Trophoblast cell (in vitro differentiated cells and primary cell): ENCODE measurements around the gene DLX6.

Experiments
- DNase-seq, 2 donors: peaks; one replicate each; pipeline ENCODE4 v3.0.0-alpha.2; 2016
- H2AFZ ChIP-seq: 2 replicates; pipeline ENCODE4 v1.6.1; 2013; ENCODE audit warnings: low read length, moderate library complexity, mild to moderate bottlenecking; ENCODE audit not compliant: insufficient read depth, poor library complexity
- H2AK5ac ChIP-seq: 2 replicates; pipeline ENCODE4 v1.6.1; 2013; ENCODE audit warnings: mild to moderate bottlenecking, low read length
- H2BK120ac ChIP-seq: 2 replicates; pipeline ENCODE4 v1.6.1; 2013; ENCODE audit warnings: low read length, mild to moderate bottlenecking, moderate library complexity; ENCODE audit not compliant: insufficient read depth, poor library complexity
- H2BK12ac ChIP-seq: 2 replicates; pipeline ENCODE4 v1.6.1; 2013; ENCODE audit warnings: mild to moderate bottlenecking, low read length, moderate library complexity
- H2BK5ac ChIP-seq: 2 replicates; pipeline ENCODE4 v1.6.1; 2013; ENCODE audit warnings: low read length, low read depth, moderate library complexity, mild to moderate bottlenecking; ENCODE audit not compliant: poor library complexity
- H3K14ac ChIP-seq: 2 replicates; pipeline ENCODE4 v1.6.1; 2013; ENCODE audit warnings: mild to moderate bottlenecking, low read length
- H3K18ac ChIP-seq: 2 replicates; pipeline ENCODE4 v1.6.1; 2013; ENCODE audit warnings: mild to moderate bottlenecking, low read length
- H3K23ac ChIP-seq: 2 replicates; pipeline ENCODE4 v1.6.1; 2013; ENCODE audit warnings: low read length
- H3K27ac ChIP-seq: 2 replicates; pipeline ENCODE4 v1.5.1; 2013; ENCODE audit warnings: low read depth, mild to moderate bottlenecking, inconsistent platforms, low read length, moderate library complexity
- H3K27me3 ChIP-seq: 2 replicates; pipeline ENCODE4 v1.6.1; 2013; ENCODE audit warnings: inconsistent platforms, mild to moderate bottlenecking, low read length, moderate library complexity; ENCODE audit not compliant: insufficient read depth
- H3K36me3 ChIP-seq, 2 experiments: 1 replicate in 1 of 2; 2 replicates in 1 of 2; pipeline ENCODE4 v1.6.1; 2013; ENCODE audit warnings: low read length in 2 of 2, mild to moderate bottlenecking in 2 of 2, moderate library complexity in 1 of 2; ENCODE audit not compliant: insufficient read depth in 2 of 2, control insufficient read depth in 1 of 2
- H3K4ac ChIP-seq: 2 replicates; pipeline ENCODE4 v1.6.1; 2013; ENCODE audit warnings: low read depth, mild to moderate bottlenecking, low read length, moderate library complexity
- H3K4me1 ChIP-seq, 2 experiments: 1 replicate in 1 of 2; 2 replicates in 1 of 2; pipeline ENCODE4 v1.6.1; 2013; ENCODE audit warnings: low read length in 2 of 2, mild to moderate bottlenecking in 2 of 2, moderate library complexity in 1 of 2; ENCODE audit not compliant: insufficient read depth in 2 of 2, control insufficient read depth in 1 of 2
- H3K4me2 ChIP-seq: 2 replicates; pipeline ENCODE4 v1.6.1; 2013; ENCODE audit warnings: inconsistent platforms, mild to moderate bottlenecking, low read length, moderate library complexity
- H3K4me3 ChIP-seq: 2 replicates; pipeline ENCODE4 v1.5.1; 2013; ENCODE audit warnings: mild to moderate bottlenecking, low read depth, low read length, inconsistent platforms
- H3K79me1 ChIP-seq: one replicate; pipeline ENCODE4 v1.6.1; 2013; ENCODE audit warnings: low read length
- H3K79me2 ChIP-seq: 2 replicates; pipeline ENCODE4 v1.6.1; 2013; ENCODE audit warnings: low read length, mild to moderate bottlenecking; ENCODE audit not compliant: control insufficient read depth, insufficient read depth, poor library complexity
- H3K9ac ChIP-seq: 2 replicates; pipeline ENCODE4 v1.6.1; 2013; ENCODE audit warnings: mild to moderate bottlenecking, low read length
- H3K9me3 ChIP-seq: 2 replicates; pipeline ENCODE4 v1.6.1; 2013; ENCODE audit warnings: low read depth, mild to moderate bottlenecking, control low read depth, inconsistent platforms, low read length; ENCODE audit not compliant: insufficient read depth
- H4K12ac ChIP-seq: 2 replicates; pipeline ENCODE4 v1.6.1; 2013; ENCODE audit warnings: low read depth, mild to moderate bottlenecking, low read length, moderate library complexity
- H4K8ac ChIP-seq: 2 replicates; pipeline ENCODE4 v1.6.1; 2013; ENCODE audit warnings: low read depth, mild to moderate bottlenecking, low read length, moderate library complexity
- H4K91ac ChIP-seq: one replicate; pipeline ENCODE4 v1.6.1; 2013; ENCODE audit warnings: low read depth, mild to moderate bottlenecking, low read length, moderate library complexity
- WGBS: extraction: QIAGEN DNeasy Blood & Tissue Kit; methylation state at CpG from one replicate; pipeline ENCODE4 v1.1.7; 2013; ENCODE audit warnings: missing lambda C conversion rate; ENCODE audit not compliant: insufficient read length, insufficient coverage; ENCODE audit errors: extremely low coverage; 5-methylcytosine and 5-hydroxymethylcytosine counted together

DLX6 gene

GRCh38 chr7:97013845-97014134, 8.4 kb downstream of the DLX6 start:
- Histone ChIP-seq H2BK120ac (no peak overlapping the region), H3K9ac (no peak overlapping the region), H3K4me2 (no peak overlapping the region), H3K4me3 (no peak overlapping the region), H3K27ac (no peak overlapping the region), H2AFZ (no peak overlapping the region), H3K27me3 (peaks cover 14% of the 10 kb centered on the region), H2AK5ac (no peak overlapping the region), H3K79me1 (peaks cover 14% of the 10 kb centered on the region), H3K23ac (no peak overlapping the region), H4K8ac (no peak overlapping the region), H4K91ac (no peak overlapping the region), H2BK12ac (no peak overlapping the region), H3K9me3 (no peaks in the 10 kb centered on the region), H3K14ac (no peak overlapping the region), H3K4ac (no peak overlapping the region), H3K18ac (no peak overlapping the region), H4K12ac (no peak overlapping the region), H3K4me1 (peaks cover 13 to 18% of the 10 kb centered on the region in 2 experiments), H2BK5ac (no peak overlapping the region), H3K36me3 (no peaks in the 10 kb centered on the region), H3K79me2 (no peaks in the 10 kb centered on the region)
- DNase-seq, result no peak
- WGBS, result no CpG with 5 or more reads among the region's 1 CpG

GRCh38 chr7:97014145-97014750, 8.9 kb downstream of the DLX6 start:
- H3K27me3 ChIP-seq, result peaks cover 14% of the 10 kb centered on the region

GRCh38 chr7:97015279-97015678, 9.9 kb downstream of the DLX6 start:
- Histone ChIP-seq H3K4me1 (peaks cover 13 to 21% of the 10 kb centered on the region in 2 experiments), H3K4me2 (no peak overlapping the region), H3K79me2 (no peaks in the 10 kb centered on the region), H4K8ac (no peak overlapping the region), H4K91ac (no peak overlapping the region), H3K9ac (no peak overlapping the region), H3K9me3 (no peaks in the 10 kb centered on the region), H3K79me1 (peaks cover 14% of the 10 kb centered on the region), H3K18ac (no peak overlapping the region), H2BK12ac (no peak overlapping the region), H3K4ac (no peak overlapping the region), H2BK120ac (no peak overlapping the region), H3K36me3 (no peaks in the 10 kb centered on the region), H2AK5ac (no peak overlapping the region), H2AFZ (no peak overlapping the region), H2BK5ac (no peak overlapping the region), H3K23ac (no peak overlapping the region), H3K4me3 (no peak overlapping the region), H3K27me3 (peaks cover 14% of the 10 kb centered on the region), H4K12ac (no peak overlapping the region), H3K27ac (no peak overlapping the region), H3K14ac (no peak overlapping the region)
- no peak for DNase-seq
- WGBS, result no CpG with 5 or more reads among the region's 3 CpGs

More at GRCh38 chr7:97014145-97014750, 8.9 kb downstream of the DLX6 start:
- H3K4me1 ChIP-seq, result peaks cover 13 to 21% of the 10 kb centered on the region in 2 experiments
- no peak overlapping the region for H4K12ac ChIP-seq
- H3K18ac ChIP-seq, result no peak overlapping the region
- H2AK5ac ChIP-seq, result no peak overlapping the region
- H3K23ac ChIP-seq, result no peak overlapping the region
- H3K79me2 ChIP-seq, result no peaks in the 10 kb centered on the region
- no peaks in the 10 kb centered on the region for H3K36me3 ChIP-seq
- no peaks in the 10 kb centered on the region for H3K9me3 ChIP-seq
- H3K4me3 ChIP-seq, result no peak overlapping the region
- H3K4me2 ChIP-seq, result no peak overlapping the region
- no peak overlapping the region for H2BK120ac ChIP-seq
- H3K79me1 ChIP-seq, result peaks cover 14% of the 10 kb centered on the region
- no peak overlapping the region for H3K27ac ChIP-seq
- H4K91ac ChIP-seq, result no peak overlapping the region
- DNase-seq, result no peak
- no peak overlapping the region for H2AFZ ChIP-seq
- H2BK12ac ChIP-seq, result no peak overlapping the region
- H3K14ac ChIP-seq, result no peak overlapping the region
- no CpG with 5 or more reads among the region's 5 CpGs for WGBS
- no peak overlapping the region for H3K9ac ChIP-seq
- no peak overlapping the region for H3K4ac ChIP-seq
- no peak overlapping the region for H4K8ac ChIP-seq
- H2BK5ac ChIP-seq, result no peak overlapping the region

- no peak overlapping the region for H3K14ac ChIP-seq
- H2BK5ac ChIP-seq, result no peak overlapping the region
- no peak overlapping the region for H2BK12ac ChIP-seq
- H2AK5ac ChIP-seq, result no peak overlapping the region
- peaks cover 16 to 25% of the 10 kb centered on the region in 2 experiments for H3K4me1 ChIP-seq
- H2AFZ ChIP-seq, result peak overlapping the region; percentile 35
- peak overlapping the region; percentile 79 for H3K4me2 ChIP-seq
- H3K9ac ChIP-seq, result no peak overlapping the region
- no peak overlapping the region for H3K18ac ChIP-seq
- H3K4me3 ChIP-seq, result peak overlapping the region; percentile 59
- H3K27ac ChIP-seq, result peak overlapping the region; percentile 54
- H4K8ac ChIP-seq, result no peak overlapping the region
- no peak overlapping the region for H4K12ac ChIP-seq
- no peaks in the 10 kb centered on the region for H3K79me2 ChIP-seq
- peaks cover 3 to 4% of the 10 kb centered on the region in 2 experiments for H3K36me3 ChIP-seq
- H3K79me1 ChIP-seq, result peaks cover 14% of the 10 kb centered on the region
- no peak overlapping the region for H2BK120ac ChIP-seq
- H3K9me3 ChIP-seq, result no peaks in the 10 kb centered on the region
- H3K27me3 ChIP-seq, result peaks cover 14% of the 10 kb centered on the region
- H4K91ac ChIP-seq, result no peak overlapping the region
- no peak overlapping the region for H3K23ac ChIP-seq
- DNase-seq, result peak in 1 of 2 donors; percentile 38
- H3K4ac ChIP-seq, result no peak overlapping the region
- WGBS, result no CpG with 5 or more reads among the region's 12 CpGs
Observed at GRCh38 chr7:97015756-97016380, 10.5 kb downstream of the DLX6 start.
